ENCODE data around the gene PLEKHG4.

- TF ChIP-seq CTCF (IDR thresholded peaks at IDR 0.05), result no peak
- TF ChIP-seq POLR2A (IDR thresholded peaks at IDR 0.05), result no peak
- no peak for TF ChIP-seq EP300 (IDR thresholded peaks at IDR 0.05)
Observed at GRCh38 chr16:67302076-67302475, 22.7 kb downstream of the PLEKHG4 start.

All from ovary (tissue), 3 donors.